GM12892 (cell line): ENCODE measurements around the gene LRRC52.
"Not testable (repeated sequence)": the region's sequence is repeated elsewhere in the genome, so short reads cannot be mapped to it uniquely, and the experiment has no call there.

Experiments
- DNase-seq: peaks from one replicate; pipeline ENCODE4 v3.0.0; 2011; ENCODE audit not compliant: insufficient read length
- FAIRE-seq: peaks from 2 replicates; lab custom pipeline; 2011; peaks lifted over from hg19 to GRCh38; lab: Jason Lieb, UNC
- POLR2A ChIP-seq: IDR thresholded peaks from 2 replicates; pipeline ENCODE4 v1.6.1; 2011; ENCODE audit warnings: low read depth, low read length, control low read depth
- POLR2AphosphoS5 ChIP-seq: IDR thresholded peaks from 2 replicates; pipeline ENCODE4 v1.6.1; 2011; ENCODE audit warnings: low read depth, low read length, control low read depth
- TAF1 ChIP-seq: IDR thresholded peaks from 2 replicates; pipeline ENCODE4 v1.6.1; 2011; ENCODE audit warnings: low read depth, mild to moderate bottlenecking, control low read depth, low read length, borderline replicate concordance

LRRC52 gene

DNA sequence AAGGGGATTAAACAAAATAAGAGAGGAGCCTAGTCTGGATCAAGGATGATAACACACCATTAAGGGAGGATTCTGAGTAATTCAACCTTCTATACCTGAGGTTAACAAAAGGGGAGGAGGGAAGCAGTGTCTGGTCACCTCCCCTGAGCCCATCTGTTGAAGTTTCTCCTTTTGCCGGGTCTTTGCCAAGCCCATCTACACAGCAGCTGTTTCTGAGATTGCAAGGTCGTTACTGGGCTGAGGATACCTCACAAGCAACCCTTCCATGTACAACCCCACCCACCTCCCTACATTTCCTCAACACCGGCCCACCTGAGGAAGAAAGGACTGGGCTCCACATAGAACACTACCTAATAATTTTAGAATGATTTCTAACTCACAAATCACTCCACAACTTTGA lies 26.3 kb downstream of the LRRC52 start:
- no peak for FAIRE-seq
- no peak for DNase-seq
- no peak for TF ChIP-seq TAF1
- no peak for TF ChIP-seq POLR2AphosphoS5
- TF ChIP-seq POLR2A, result no peak

DNA sequence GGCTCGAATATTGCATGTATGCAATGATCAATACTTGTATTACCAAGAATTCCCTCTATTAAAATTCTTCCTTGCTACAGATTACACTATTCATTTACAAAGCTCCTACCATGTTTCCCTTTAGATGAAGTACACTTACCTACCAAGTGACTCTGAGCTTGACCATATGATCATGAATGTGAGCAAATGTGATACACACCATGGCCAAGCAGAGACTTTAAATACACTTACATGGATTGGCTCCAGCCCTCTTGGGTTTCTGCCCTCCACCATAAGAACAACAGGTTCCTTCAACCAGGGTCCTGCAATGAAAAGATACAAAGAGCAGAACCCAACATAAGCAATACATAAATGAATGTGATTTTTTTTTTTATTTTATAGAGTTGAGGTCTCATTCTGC lies 30.0 kb downstream of the LRRC52 start:
- TF ChIP-seq TAF1, result no peak
- TF ChIP-seq POLR2A, result no peak
- no peak for TF ChIP-seq POLR2AphosphoS5
- no peak for FAIRE-seq
- no peak for DNase-seq

DNA sequence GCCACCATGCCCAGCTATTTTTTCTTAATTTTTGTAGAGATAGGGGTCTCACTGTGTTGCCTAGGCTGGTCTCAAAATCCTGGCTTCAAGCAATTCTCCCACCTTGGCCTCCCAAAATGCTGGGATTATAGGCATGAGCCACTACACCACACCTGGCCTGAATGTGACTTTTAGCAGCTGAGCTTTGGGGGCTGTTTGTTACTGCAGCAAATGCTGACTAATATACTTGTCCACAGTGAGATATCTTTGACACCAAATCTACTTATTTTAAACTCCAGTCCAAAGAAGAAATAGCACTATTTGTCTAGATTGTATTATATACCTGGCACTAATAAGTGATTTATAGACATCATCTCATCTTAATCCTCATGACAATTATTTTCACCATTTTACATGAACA lies 30.5 kb downstream of the LRRC52 start:
- no peak for TF ChIP-seq POLR2A
- no peak for TF ChIP-seq POLR2AphosphoS5
- TF ChIP-seq TAF1, result no peak

DNA sequence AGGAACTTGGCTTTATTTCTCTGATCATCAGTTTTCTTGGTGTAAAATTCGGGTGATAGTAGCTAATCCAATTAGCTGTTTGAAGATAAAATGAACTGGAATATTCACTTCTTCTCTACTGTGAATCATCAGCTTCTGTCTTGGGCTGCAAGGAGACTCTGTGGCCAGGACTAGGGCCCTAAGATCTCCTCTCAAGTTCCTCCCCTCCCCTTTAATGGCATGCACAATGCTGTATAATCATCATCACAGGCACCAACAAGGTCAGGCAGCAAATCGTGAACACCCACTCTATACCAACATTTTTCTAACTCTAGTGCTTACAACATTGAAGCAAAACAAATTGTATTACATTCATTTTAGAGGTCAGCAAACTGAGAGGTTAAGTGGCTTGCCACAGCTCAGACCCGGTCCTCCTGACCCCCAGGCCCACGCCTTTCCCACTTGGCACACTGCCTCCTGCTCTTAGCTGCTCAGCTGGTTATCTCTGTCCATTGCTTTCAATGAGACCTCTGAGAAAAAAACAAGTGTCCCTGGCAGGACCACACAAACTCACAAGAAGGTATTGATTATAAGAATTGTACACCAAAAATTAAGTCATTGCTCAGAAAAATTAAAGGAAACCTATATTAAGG lies 31.8 kb downstream of the LRRC52 start:
- no peak for DNase-seq
- no peak for FAIRE-seq
- TF ChIP-seq POLR2AphosphoS5, result no peak
- no peak for TF ChIP-seq POLR2A
- TF ChIP-seq TAF1, result no peak

More for the DNA sequence above, 30.5 kb downstream of the LRRC52 start:
- DNase-seq (no peak), FAIRE-seq (no peak)

DNA sequence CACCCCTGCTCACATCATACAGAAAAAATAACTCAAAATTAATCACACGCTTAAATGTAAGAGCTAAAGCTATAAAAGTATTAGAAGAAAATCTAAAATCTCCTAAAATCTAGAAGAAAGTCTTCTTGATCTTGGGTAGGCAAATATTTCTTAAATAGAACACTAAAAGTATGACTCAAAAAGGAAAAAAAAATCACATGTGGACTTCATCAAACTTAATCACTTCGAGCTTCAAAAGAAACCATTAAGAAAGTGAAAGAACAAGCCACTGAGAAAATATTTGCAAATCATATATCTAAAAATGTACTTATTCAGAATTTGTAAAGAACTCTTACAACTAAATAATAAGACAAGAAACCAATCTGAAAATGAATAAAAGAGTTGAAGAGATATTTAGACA lies 32.7 kb downstream of the LRRC52 start:
- DNase-seq (no peak), FAIRE-seq (no peak)
- TF ChIP-seq POLR2A, result no peak
- TF ChIP-seq TAF1, result no peak
- TF ChIP-seq POLR2AphosphoS5, result no peak

DNA sequence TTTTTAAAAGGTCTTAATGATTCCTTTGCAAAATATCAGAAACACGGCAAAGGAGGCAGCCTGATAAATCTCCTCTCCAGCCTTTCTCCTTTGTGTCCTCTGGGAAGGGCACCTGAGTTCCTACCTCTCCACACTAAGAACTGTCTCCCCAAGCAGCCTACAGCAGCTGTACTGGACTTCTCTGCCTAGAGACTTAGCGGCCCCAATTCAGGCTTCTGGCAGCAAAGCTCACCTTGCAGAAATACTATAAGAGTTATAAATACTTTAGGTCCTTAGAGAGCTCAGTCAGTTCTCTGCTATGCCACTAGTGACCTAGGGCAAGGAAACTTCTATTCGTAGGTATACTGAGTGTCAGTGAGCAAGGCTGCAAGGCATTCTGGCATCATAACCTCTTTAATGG lies 33.9 kb downstream of the LRRC52 start:
- no peak for FAIRE-seq
- TF ChIP-seq TAF1, result no peak
- TF ChIP-seq POLR2AphosphoS5, result no peak
- TF ChIP-seq POLR2A, result no peak
- DNase-seq, result no peak

DNA sequence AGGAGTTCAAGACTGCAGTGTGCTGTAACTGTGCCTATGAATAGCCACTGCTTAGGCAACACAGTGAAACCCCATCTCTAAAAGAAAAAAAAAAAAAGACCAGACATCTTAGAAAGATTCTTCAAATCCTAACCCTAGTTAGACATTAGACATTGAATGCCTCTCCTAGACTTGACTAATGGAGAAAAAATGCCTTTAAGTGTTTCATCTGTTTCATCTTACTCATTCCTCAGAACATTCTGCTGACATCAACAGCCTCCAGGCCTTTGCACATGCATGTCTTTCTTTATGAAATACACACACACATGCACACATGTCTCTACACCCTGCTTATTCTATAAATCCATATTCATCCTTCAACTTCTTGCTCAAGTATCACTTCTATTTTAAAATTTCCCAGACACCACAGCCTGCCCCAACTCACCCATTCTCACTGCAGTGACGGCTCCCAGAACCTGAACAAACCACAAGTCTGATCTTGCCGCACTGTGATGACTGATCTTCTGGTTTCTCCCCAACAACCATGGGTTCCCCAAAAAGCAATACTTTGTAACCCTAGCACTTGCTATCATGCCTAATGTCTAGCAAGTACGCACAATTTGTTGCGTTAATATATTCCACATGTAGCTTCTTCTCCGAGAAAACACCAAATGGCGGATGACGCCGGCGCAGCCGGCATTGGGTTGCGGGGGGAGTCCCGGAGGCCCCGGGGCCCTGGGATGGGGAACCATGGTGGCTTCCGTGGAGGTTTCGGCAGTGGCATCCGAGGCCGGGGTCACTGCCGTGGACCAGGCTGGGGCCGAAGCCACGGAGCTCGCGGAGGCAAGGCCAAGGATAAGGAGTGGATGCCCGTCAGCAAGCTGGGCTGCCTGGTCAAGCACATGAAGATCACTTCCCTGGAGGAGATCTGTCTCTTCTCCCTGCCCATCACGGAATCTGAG lies 37.4 kb downstream of the LRRC52 start:
- TF ChIP-seq POLR2AphosphoS5 (no peak), POLR2A (no peak), TAF1 (no peak)
- FAIRE-seq (no peak), DNase-seq (no peak)

DNA sequence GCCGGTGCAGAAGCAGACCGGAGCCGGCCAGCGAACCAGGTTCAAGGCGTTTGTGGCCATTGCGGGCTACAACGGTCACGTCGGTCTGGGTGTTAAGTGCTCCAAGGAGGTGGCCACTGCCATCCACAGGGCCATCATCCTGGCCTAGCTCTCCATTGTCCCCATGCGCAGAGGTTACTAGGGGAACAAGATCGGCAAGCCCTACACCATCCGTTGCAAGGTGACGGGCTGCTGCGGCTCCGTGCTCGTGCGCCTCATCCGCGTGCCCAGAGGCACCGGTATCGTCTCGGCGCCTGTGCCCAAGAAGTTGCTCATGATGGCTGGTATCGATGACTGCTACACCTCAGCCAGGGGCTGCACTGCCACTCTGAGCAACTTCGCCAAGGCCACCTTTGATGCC lies 38.1 kb downstream of the LRRC52 start:
- TF ChIP-seq POLR2A (no peak), TAF1 (no peak), POLR2AphosphoS5 (no peak)
- DNase-seq (no peak), FAIRE-seq (no peak)

DNA sequence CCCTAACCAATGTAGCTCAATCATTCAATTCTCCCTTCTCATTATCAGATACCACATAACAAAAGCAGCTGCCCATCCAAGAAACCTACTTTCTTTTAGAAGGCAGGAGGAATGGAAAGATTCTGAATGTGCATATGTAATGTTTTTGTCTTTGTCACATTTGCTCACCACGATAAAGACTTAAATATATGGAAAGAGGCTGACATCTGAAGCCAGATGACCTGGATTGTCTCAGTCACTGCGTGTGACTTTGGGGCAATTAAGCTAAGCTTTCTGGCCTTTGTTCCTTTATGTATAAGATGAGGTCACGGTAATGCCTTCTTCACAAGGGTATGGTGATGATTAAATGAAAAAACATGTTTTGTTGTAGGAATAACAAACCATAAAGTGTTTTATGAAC lies 42.6 kb downstream of the LRRC52 start:
- TF ChIP-seq TAF1, result no peak
- TF ChIP-seq POLR2A, result no peak
- TF ChIP-seq POLR2AphosphoS5, result no peak
- FAIRE-seq (no peak), DNase-seq (no peak)

DNA sequence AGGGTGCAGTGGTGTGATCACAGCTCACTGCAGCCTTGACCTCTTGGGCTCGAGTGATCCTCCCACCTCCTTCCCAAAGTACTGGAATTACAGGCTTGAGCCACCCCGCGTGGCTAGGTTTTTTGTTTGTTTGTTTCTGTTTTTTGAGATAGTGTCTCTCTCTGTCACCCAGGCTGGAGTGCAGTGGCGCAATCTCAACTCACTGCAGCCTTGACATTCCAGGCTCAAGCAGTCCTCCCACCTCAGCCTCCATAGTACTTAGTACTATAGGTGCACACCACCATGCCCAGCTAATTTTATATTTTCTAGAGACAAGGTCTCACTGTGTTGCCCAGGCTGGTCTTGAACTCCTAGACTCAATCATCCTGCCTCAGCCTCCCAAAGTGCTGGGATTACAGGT lies 47.6 kb downstream of the LRRC52 start:
- FAIRE-seq, DNase-seq: not testable (repeated sequence)

DNA sequence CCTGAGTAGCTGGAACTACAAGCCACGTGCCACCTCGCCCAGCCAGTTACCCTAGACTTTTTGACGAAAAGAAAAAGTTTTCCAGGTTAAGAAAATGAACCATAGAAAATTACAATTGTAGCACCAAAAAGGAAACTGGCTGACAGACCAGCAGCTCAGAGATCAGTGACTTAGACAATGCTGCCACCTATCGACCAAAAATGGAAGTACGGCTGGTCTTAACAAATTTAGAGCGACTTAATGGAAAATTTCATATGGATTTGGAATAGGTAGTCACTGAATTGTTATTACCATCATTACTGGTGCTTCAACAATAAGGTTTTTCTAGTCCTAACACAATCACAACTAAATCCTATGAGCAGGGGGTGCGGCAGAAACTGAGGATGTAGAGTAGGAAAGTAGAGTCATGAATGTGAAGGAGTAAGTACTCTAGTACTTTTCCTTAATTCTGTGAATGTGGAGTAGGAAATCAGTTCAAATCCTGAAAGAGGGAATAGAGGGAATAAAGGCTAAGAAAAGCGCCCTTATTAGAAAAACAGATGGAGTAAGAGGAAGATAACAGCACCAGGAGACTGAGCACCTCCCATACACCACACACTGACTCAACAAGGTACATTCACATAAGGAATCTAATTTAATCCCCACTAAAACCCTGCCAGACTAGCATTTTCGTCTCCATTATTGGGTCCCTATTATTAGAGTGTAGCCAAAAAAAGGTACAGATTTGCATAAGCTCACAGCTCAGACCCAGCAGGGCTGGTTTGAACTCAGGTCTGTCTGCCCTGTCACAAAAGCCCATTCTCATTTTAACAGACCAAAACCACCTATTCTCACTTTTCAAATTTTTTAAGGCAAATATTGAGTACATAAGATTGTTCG lies 49.4 kb downstream of the LRRC52 start:
- FAIRE-seq (peak; percentile 85), DNase-seq (peak; percentile 13)
- TF ChIP-seq POLR2AphosphoS5, result no peak
- TF ChIP-seq TAF1, result no peak
- TF ChIP-seq POLR2A, result no peak
